ENCODE data around the gene GPR132. TPM values are rescaled to one million over a fixed set of nuclear protein-coding genes. Genes with fewer than 3 reads are reported as not detected.

The GPR132 gene
- total and polyA plus RNA-seq, 2 of the 8 experiments (the other 6 are each of a cell fraction or from before 2014, with no cell fraction given): 0.11 TPM; not detected in 1

DNA sequence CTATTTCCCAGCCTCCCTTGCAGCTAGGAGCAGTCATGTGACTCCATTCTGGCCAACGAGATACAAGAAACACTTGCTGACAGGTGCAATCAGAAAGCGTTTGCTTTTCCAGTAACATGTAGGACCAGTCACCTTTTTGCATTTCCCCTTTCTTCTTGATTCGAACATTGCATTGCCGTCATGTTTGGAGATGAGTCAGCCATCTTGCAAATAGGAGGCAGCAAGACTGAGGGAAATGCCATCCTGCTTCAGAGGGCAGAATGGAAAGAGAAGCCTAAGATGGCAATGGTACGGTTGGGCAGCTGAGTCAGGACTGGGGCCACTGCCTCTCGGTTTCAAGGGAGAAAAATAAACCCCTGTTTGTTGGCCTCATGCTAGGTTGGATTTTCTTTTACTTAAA lies 34.5 kb upstream of the GPR132 start:
- no peak for FAIRE-seq
- POLR2A ChIA-PET (ENCODE audit: partially characterized antibody): no interaction called here
- 64% methylated on average over 6 of the region's 6 CpGs; no CpG with 5 or more reads in 1 of the 2 experiments for WGBS, 2 experiments (ENCODE audit: extremely low coverage in 1 of 2, insufficient coverage in 1 of 2, insufficient read length in 1 of 2, insufficient replicate concordance in 2 of 2, low coverage in 1 of 2, low lambda C conversion rate in 2 of 2, missing lambda C conversion rate in 1 of 2)

More for the DNA sequence above, 34.5 kb upstream of the GPR132 start:
- Histone ChIP-seq H2BK12ac (ENCODE audit: low read depth, low read length) (no peak overlapping the region), H3K56ac (replicated peaks; ENCODE audit: insufficient read length, low read depth, low read length) (no peak overlapping the region), H2AFZ (ENCODE audit: low read length) (no peak overlapping the region), H3K27ac (ENCODE audit: low read depth, low read length) (no peak overlapping the region), H3K9ac (replicated peaks in 1 of 4; ENCODE audit: extremely low read depth in 1 of 4, low read depth in 3 of 4, low read length in 3 of 4) (no peak overlapping the region), H3K18ac (ENCODE audit: extremely low read depth, low read length) (no peak overlapping the region), H2BK5ac (ENCODE audit: low read depth, low read length) (no peak overlapping the region), H3K4me2 (ENCODE audit: insufficient read depth in 1 of 2, low read depth in 2 of 2, low read length in 2 of 2) (no peak overlapping the region), H2AK5ac (ENCODE audit: low read depth, low read length) (no peak overlapping the region), H2BK15ac (ENCODE audit: low read length) (no peak overlapping the region), H3K79me1 (ENCODE audit: low read depth, low read length) (no peaks in the 10 kb centered on the region), H3K79me2 (ENCODE audit: control insufficient read depth in 1 of 2, insufficient read depth in 2 of 2, low read length in 2 of 2) (no peaks in the 10 kb centered on the region), H3K9me3 (ENCODE audit: insufficient read depth in 2 of 2, low read depth in 1 of 2, low read length in 1 of 2) (peaks cover 11 to 22% of the 10 kb centered on the region in 2 experiments), H3K4me1 (replicated peaks in 1 of 4; ENCODE audit: control insufficient read depth in 3 of 4, insufficient read depth in 4 of 4, low read length in 3 of 4) (no peaks in the 10 kb centered on the region), H3K4me3 (ENCODE audit: extremely low read depth in 1 of 4, insufficient read depth in 2 of 4, low read depth in 3 of 4, low read length in 4 of 4) (no peak overlapping the region), H4K5ac (ENCODE audit: insufficient read length, low read depth, low read length) (no peak overlapping the region), H4K8ac (ENCODE audit: extremely low read depth, insufficient read depth, low read length) (no peak overlapping the region), H3K4ac (replicated peaks; ENCODE audit: insufficient read length, low read depth, low read length) (no peak overlapping the region), H3K14ac (ENCODE audit: insufficient read length) (no peak overlapping the region), H3K27me3 (replicated peaks in 1 of 4; ENCODE audit: control insufficient read depth in 3 of 4, extremely low read depth in 1 of 4, insufficient read depth in 3 of 4, low read length in 3 of 4) (peaks cover 0 to 9% (median 2%) of the 10 kb centered on the region in 4 experiments; a peak in 2 of 7 replicates), H3K23ac (ENCODE audit: insufficient read length) (no peak overlapping the region), H3K23me2 (ENCODE audit: low read depth, low read length) (no peaks in the 10 kb centered on the region), H3K36me3 (ENCODE audit: control insufficient read depth in 2 of 4, insufficient read depth in 4 of 4, low read length in 3 of 4) (no peaks in the 10 kb centered on the region), H4K91ac (replicated peaks; ENCODE audit: insufficient read length, low read length) (no peak overlapping the region), H2BK120ac (replicated peaks; ENCODE audit: low read depth, low read length) (no peak overlapping the region), H4K20me1 (replicated peaks in 1 of 2; ENCODE audit: control insufficient read depth in 1 of 2, insufficient read depth in 2 of 2, low read length in 2 of 2) (peaks cover 0 to 4% of the 10 kb centered on the region in 2 experiments), H2BK20ac (ENCODE audit: low read length) (no peak overlapping the region)
- TF ChIP-seq MAX (IDR thresholded peaks at IDR 0.05): no peak
- TF ChIP-seq EP300 (IDR thresholded peaks at IDR 0.05; ENCODE audit: borderline replicate concordance in 1 of 2, low read depth in 2 of 2, low read length in 2 of 2): no peak
- no peak for TF ChIP-seq RXRA (IDR thresholded peaks at IDR 0.05; ENCODE audit: insufficient read depth, low read depth, low read length)
- TF ChIP-seq PHF8 (conservative IDR thresholded peaks at IDR 0.05; ENCODE audit: low read depth, low read length): no peak
- TF ChIP-seq EZH2 (IDR thresholded peaks at IDR 0.05; ENCODE audit: low read depth, low read length, severe bottlenecking): no peak
- no peak for DNase-seq (ENCODE audit: low read depth in 1 of 2, low spot score in 2 of 2)
- CTCF ChIA-PET (ENCODE audit: partially characterized antibody): no interaction called here

Data from H1 (cell line).